ENCODE results near the gene DNAH3. TPM values are rescaled to one million over a fixed set of nuclear protein-coding genes. Genes with fewer than 3 reads are reported as not detected.

Gene DNAH3
- polyA plus RNA-seq, 2 of the 4 experiments (the other 2 are of a cell fraction) = 0.37 to 0.81 TPM

- TF ChIP-seq EP300 (IDR thresholded peaks at IDR 0.05) = no peak
- TF ChIP-seq JUN (IDR thresholded peaks at IDR 0.05) = no peak
- no peak for TF ChIP-seq FOXS1 (CRISPR knock-in tag; IDR thresholded peaks at IDR 0.05)
- TF ChIP-seq, protein P1, sequence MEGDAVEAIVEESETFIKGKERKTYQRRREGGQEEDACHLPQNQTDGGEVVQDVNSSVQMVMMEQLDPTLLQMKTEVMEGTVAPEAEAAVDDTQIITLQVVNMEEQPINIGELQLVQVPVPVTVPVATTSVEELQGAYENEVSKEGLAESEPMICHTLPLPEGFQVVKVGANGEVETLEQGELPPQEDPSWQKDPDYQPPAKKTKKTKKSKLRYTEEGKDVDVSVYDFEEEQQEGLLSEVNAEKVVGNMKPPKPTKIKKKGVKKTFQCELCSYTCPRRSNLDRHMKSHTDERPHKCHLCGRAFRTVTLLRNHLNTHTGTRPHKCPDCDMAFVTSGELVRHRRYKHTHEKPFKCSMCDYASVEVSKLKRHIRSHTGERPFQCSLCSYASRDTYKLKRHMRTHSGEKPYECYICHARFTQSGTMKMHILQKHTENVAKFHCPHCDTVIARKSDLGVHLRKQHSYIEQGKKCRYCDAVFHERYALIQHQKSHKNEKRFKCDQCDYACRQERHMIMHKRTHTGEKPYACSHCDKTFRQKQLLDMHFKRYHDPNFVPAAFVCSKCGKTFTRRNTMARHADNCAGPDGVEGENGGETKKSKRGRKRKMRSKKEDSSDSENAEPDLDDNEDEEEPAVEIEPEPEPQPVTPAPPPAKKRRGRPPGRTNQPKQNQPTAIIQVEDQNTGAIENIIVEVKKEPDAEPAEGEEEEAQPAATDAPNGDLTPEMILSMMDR (IDR thresholded peaks at IDR 0.05) = no peak
- TF ChIP-seq, protein P2, sequence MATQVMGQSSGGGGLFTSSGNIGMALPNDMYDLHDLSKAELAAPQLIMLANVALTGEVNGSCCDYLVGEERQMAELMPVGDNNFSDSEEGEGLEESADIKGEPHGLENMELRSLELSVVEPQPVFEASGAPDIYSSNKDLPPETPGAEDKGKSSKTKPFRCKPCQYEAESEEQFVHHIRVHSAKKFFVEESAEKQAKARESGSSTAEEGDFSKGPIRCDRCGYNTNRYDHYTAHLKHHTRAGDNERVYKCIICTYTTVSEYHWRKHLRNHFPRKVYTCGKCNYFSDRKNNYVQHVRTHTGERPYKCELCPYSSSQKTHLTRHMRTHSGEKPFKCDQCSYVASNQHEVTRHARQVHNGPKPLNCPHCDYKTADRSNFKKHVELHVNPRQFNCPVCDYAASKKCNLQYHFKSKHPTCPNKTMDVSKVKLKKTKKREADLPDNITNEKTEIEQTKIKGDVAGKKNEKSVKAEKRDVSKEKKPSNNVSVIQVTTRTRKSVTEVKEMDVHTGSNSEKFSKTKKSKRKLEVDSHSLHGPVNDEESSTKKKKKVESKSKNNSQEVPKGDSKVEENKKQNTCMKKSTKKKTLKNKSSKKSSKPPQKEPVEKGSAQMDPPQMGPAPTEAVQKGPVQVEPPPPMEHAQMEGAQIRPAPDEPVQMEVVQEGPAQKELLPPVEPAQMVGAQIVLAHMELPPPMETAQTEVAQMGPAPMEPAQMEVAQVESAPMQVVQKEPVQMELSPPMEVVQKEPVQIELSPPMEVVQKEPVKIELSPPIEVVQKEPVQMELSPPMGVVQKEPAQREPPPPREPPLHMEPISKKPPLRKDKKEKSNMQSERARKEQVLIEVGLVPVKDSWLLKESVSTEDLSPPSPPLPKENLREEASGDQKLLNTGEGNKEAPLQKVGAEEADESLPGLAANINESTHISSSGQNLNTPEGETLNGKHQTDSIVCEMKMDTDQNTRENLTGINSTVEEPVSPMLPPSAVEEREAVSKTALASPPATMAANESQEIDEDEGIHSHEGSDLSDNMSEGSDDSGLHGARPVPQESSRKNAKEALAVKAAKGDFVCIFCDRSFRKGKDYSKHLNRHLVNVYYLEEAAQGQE (IDR thresholded peaks at IDR 0.05) = no peak
- Histone ChIP-seq H3K4me3 (no peak overlapping the region), H3K4me1 (no peaks in the 10 kb centered on the region), H3K9me3 (peaks cover 4% of the 10 kb centered on the region; the same call in 2 of the 3 replicates), H3K4me2 (no peak overlapping the region), H3K27ac (no peak overlapping the region)
- CTCF ChIA-PET = interaction anchor here (1.8 kb wide), 1 partner anchor 237 kb away, joined by 9 read pairs; no protein-coding TSS in a partner anchor
- 63% methylated on average over 3 of the region's 3 CpGs for WGBS (ENCODE audit: missing lambda C conversion rate)
- ATAC-seq (no peak), FAIRE-seq (no peak), DNase-seq (ENCODE audit: low read depth in 1 of 2, low spot score in 1 of 2) (no peak)
- POLR2A ChIA-PET = no interaction called here
These were observed 62.5 kb downstream of the DNAH3 start for GRCh38 chr16:21088143-21088542.

- ATAC-seq (no peak), DNase-seq (ENCODE audit: low read depth in 1 of 2, low spot score in 1 of 2) (no peak), FAIRE-seq (no peak)
- ChIA-PET POLR2A (no interaction called here), CTCF (interaction anchor here (0.6 to 4.5 kb wide), 22 partner anchors 12 to 774 kb away, joined by 3 to 41 read pairs (median 4); partner anchors contain the start of genes ERI2 and REXO5)
- 67% methylated on average over 12 of the region's 12 CpGs for WGBS (ENCODE audit: missing lambda C conversion rate)
- H3K27ac ChIP-seq = no peak overlapping the region
- H3K9me3 ChIP-seq = peaks cover 4% of the 10 kb centered on the region; the same call in 2 of the 3 replicates
- no peak overlapping the region for H3K4me3 ChIP-seq
- H3K4me2 ChIP-seq = no peak overlapping the region
- no peak for TF ChIP-seq EHMT2 (IDR thresholded peaks at IDR 0.05; ENCODE audit: low read depth)
- H3K4me1 ChIP-seq = no peaks in the 10 kb centered on the region
These were observed 65.9 kb downstream of the DNAH3 start for GRCh38 chr16:21084631-21085225.

GRCh38 chr16:21083729-21084268, 66.8 kb downstream of the DNAH3 start:
- H3K4me1 ChIP-seq = no peaks in the 10 kb centered on the region
- ATAC-seq = peak; percentile 93 to 97
- FAIRE-seq = no peak
- H3K27ac ChIP-seq = 0 out of 6 replicates have a peak overlapping the region, but pooled peaks of 1 of the 2 experiments have one; percentile 41
- ChIA-PET CTCF (interaction anchor here (0.6 to 4.5 kb wide), 30 partner anchors 11 to 773 kb away, joined by 3 to 41 read pairs (median 4); partner anchors contain the start of genes ERI2 and REXO5), POLR2A (no interaction called here)
- no peak overlapping the region for H3K4me2 ChIP-seq
- DNase-seq (ENCODE audit: low read depth in 1 of 2, low spot score in 1 of 2) = peak; percentile 25 to 52
- no peak overlapping the region for H3K4me3 ChIP-seq
- H3K9me3 ChIP-seq = no peaks in the 10 kb centered on the region; the same call in 2 of the 3 replicates
- peak; percentile 88 to 90 for TF ChIP-seq RAD21 (conservative IDR thresholded peaks at IDR 0.05 in 1 of 2, IDR thresholded peaks at IDR 0.05 in 1 of 2)
- TF ChIP-seq CBX2 (IDR thresholded peaks at IDR 0.05; ENCODE audit: borderline replicate concordance, low read depth) = no peak
- TF ChIP-seq, protein P3, sequence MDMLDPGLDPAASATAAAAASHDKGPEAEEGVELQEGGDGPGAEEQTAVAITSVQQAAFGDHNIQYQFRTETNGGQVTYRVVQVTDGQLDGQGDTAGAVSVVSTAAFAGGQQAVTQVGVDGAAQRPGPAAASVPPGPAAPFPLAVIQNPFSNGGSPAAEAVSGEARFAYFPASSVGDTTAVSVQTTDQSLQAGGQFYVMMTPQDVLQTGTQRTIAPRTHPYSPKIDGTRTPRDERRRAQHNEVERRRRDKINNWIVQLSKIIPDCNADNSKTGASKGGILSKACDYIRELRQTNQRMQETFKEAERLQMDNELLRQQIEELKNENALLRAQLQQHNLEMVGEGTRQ (IDR thresholded peaks at IDR 0.05) = no peak
- peak; percentile 85 for TF ChIP-seq SMC3 (IDR thresholded peaks at IDR 0.05)
- TF ChIP-seq, protein P1 (IDR thresholded peaks at IDR 0.05) = peak; percentile 75
- no peak for TF ChIP-seq HOXA7 (CRISPR knock-in tag; IDR thresholded peaks at IDR 0.05)
- TF ChIP-seq CBX8 (IDR thresholded peaks at IDR 0.05) = no peak
- TF ChIP-seq RCOR1 (IDR thresholded peaks at IDR 0.05; ENCODE audit: low read depth, low read length) = 0 out of 2 replicates have a peak, but pooled peaks have one; percentile 41
- TF ChIP-seq HES2 (IDR thresholded peaks at IDR 0.05) = no peak
- TF ChIP-seq RNF2 (IDR thresholded peaks at IDR 0.05; ENCODE audit: borderline replicate concordance, low read depth) = no peak
- TF ChIP-seq MAFK (IDR thresholded peaks at IDR 0.05; ENCODE audit: partially characterized antibody) = no peak
- WGBS (ENCODE audit: missing lambda C conversion rate) = 27% methylated on average over 6 of the region's 6 CpGs
